Lung (tissue), 12 donors: ENCODE measurements around the gene USP46. TPM values are rescaled to one million over a fixed set of nuclear protein-coding genes. Genes with fewer than 3 reads are reported as not detected.

ENCODE experiments used
- ATAC-seq: fragments of 200-7000 bp; cut with Tn5 transposase; one replicate; pipeline ENCODE4 v1.9.1; 2020; ENCODE audit warnings: moderate number of reproducible peaks; ENCODE audit not compliant: insufficient read depth, low FRiP score
- DNase-seq, 3 donors: peaks; one replicate each; pipeline ENCODE4 v3.0.0-alpha.2; 2013 to 2017
- H3K27ac ChIP-seq, 2 donors: one replicate each; pipeline ENCODE4 v1.5.1; 2013; ENCODE audit warnings: mild to moderate bottlenecking in 2 of 2, moderate library complexity in 2 of 2, control low read depth in 1 of 2, inconsistent platforms in 1 of 2, low read depth in 1 of 2, low read length in 1 of 2
- H3K27me3 ChIP-seq, 3 donors: one replicate each; pipeline ENCODE4 v1.5.1; 2013; ENCODE audit warnings: low read length in 2 of 3; ENCODE audit not compliant: control insufficient read depth in 3 of 3, insufficient read depth in 3 of 3
- H3K36me3 ChIP-seq, 4 donors: one replicate each; pipeline ENCODE4 v1.5.1; 2013; ENCODE audit warnings: low read length in 4 of 4, mild to moderate bottlenecking in 1 of 4, moderate library complexity in 1 of 4; ENCODE audit not compliant: control insufficient read depth in 4 of 4, insufficient read depth in 4 of 4
- H3K4me1 ChIP-seq, 5 donors: one replicate each; pipeline ENCODE4 v1.5.1; 2013; ENCODE audit warnings: low read length in 5 of 5, mild to moderate bottlenecking in 2 of 5, moderate library complexity in 1 of 5; ENCODE audit not compliant: control insufficient read depth in 5 of 5, insufficient read depth in 5 of 5
- H3K4me3 ChIP-seq: one replicate; pipeline ENCODE4 v1.5.1; 2013; ENCODE audit warnings: mild to moderate bottlenecking, control low read depth, moderate library complexity
- H3K9ac ChIP-seq, 2 donors: one replicate each; pipeline ENCODE4 v1.5.1; 2013; ENCODE audit warnings: low read length in 2 of 2, control low read depth in 1 of 2; ENCODE audit not compliant: insufficient read depth in 1 of 2
- H3K9me3 ChIP-seq, 4 donors: one replicate each; pipeline ENCODE4 v1.5.1; 2013; ENCODE audit warnings: low read length in 3 of 4, mild to moderate bottlenecking in 1 of 4, moderate library complexity in 1 of 4; ENCODE audit not compliant: control insufficient read depth in 4 of 4, insufficient read depth in 3 of 4
- CTCF ChIP-seq: IDR thresholded peaks from 2 replicates; pipeline ENCODE4 v1.5.1; 2012; ENCODE audit warnings: mild to moderate bottlenecking; ENCODE audit errors: control extremely low read depth, extremely low read depth
- WGBS, 2 donors: extraction: QIAGEN DNeasy Blood & Tissue Kit; methylation state at CpG; one replicate each; pipeline ENCODE4 v1.1.7; 2013; 5-methylcytosine and 5-hydroxymethylcytosine counted together
- polyA plus RNA-seq, 2 donors: library from polyadenylated mRNA; stranded (reverse); fragments of 200-250 nt; gene quantifications; one replicate each; pipeline ENCODE4 v1.2.1, GENCODE V29; 2013
- total RNA-seq, 2 donors: library from RNA; depleted of rRNA in 1 of 2; stranded (reverse); fragments of >200 nt in 1 of 2; gene quantifications; one replicate each; pipeline ENCODE4 v1.2.1, GENCODE V29; 2014 to 2021
- donor health status: control.
- donor health status: control.
- donor health status: Bipolar disorder and iron deficiency.
- donor health status: healthy.
- donor health status: DM: yes; HTN: yes; CAD: no.

The USP46 gene
- total and polyA plus RNA-seq, 4 donors, result 2.3 to 30.8 (median 8.8) TPM

DNA sequence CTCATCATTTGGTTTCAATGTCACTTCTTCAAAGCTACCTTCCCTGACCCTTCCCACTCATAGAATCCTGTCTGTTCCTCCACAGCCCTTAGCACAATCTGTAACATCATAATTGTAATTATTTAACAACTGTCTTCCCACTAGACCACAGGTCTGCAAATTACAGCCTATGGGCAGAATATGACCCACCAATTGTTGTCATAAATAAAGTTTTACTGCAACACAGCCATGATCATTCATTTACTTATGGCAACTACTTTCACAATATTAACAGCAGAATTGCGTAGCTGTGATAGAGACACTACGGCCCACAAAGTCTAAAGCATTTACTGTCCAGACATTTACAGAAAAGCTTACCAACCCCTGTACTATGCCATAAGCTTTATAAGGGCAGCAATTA, 15.9 kb downstream of the USP46 start:
- 82 to 87% methylated on average over 2 of the region's 2 CpGs for WGBS, 2 donors
- Histone ChIP-seq H3K27me3 (no peaks in the 10 kb centered on the region), H3K27ac (no peak overlapping the region), H3K4me3 (no peak overlapping the region), H3K36me3 (no peaks in the 10 kb centered on the region), H3K9ac (no peak overlapping the region), H3K9me3 (no peaks in the 10 kb centered on the region), H3K4me1 (peaks cover 3 to 40% (median 25%) of the 10 kb centered on the region in 5 donors)
- ATAC-seq, result no peak
- no peak for TF ChIP-seq CTCF
- no peak for DNase-seq

DNA sequence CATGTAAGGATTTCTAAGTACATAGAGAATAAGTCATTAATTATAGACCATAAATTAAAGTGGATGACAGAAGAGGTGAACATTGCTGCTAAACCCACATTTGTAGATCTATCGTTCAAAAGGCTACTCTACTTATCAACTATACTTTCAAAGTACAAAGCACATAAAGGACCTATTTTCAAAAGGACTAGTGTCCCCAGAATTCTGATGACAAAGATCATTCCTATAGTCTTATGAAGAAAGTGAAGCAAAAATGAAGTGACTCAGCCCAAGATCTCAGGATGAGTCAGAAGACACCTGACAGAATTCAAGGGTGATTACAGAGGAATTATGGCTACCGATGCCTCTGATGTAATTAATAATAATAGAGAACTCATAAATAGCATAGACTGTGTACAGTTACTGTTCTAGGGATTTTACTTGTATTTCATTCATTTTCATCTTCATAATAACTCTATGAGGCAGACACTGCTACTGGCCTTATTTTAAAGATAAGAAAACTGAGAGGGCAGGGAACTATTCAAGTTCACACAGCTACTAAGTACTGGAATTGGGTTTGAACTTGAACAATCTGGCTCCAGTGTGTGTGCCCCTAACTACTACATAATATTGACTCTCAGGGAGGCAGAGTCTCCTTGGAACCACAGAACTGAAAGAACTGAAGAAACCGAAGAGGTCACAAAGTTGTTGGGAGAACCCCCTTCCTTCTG, 17.1 kb downstream of the USP46 start:
- no peak overlapping the region for H3K4me3 ChIP-seq
- H3K9me3 ChIP-seq, result no peaks in the 10 kb centered on the region
- no peaks in the 10 kb centered on the region for H3K27me3 ChIP-seq
- H3K27ac ChIP-seq, result peak overlapping the region in 1 of 2 donors; percentile 72
- no peak for TF ChIP-seq CTCF
- H3K36me3 ChIP-seq, result no peaks in the 10 kb centered on the region
- 73 to 90% methylated on average over 3 of the region's 3 CpGs for WGBS, 2 donors
- ATAC-seq, result no peak
- H3K9ac ChIP-seq, result peak overlapping the region in 1 of 2 donors; percentile 24
- H3K4me1 ChIP-seq, result peaks cover 3 to 33% (median 25%) of the 10 kb centered on the region in 5 donors
- no peak for DNase-seq

DNA sequence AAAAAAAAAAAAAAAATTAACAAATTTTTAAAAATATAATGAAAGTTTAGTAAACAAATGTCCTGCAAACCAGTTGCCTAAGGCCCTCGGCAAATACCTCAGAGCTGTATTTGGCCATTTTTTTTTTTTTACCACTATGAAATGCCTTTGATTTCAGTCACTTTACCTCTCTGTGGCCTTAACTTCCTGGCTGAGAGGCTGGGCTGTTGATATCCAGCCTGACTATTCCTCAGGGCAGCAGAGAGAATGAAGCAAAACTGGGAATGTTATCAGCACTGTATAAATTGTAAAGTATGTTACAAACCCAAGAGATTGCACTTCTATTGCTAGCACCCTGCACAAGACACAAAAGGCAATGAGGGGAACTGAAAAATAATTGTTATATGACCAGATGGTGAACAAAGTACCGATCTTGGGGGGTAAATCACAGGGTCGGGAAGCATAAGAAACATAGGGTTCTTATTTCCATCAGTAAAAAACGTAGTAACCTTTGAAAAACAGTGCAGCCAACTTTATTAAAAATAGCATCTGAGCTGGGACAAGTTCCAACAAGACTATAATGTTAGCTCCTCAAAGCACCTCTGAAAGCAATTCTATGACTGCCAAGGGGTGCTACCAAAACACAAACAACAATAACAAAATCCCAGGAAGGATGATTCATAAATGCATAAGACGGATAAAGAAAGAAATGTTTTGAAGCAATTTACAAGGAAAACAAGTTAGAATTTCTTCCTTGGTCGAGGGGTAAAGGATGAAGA, 18.1 kb downstream of the USP46 start:
- 55 to 70% methylated on average over 6 of the region's 6 CpGs for WGBS, 2 donors
- Histone ChIP-seq H3K27ac (peak overlapping the region in 1 of 2 donors; percentile 72), H3K27me3 (no peaks in the 10 kb centered on the region), H3K36me3 (no peaks in the 10 kb centered on the region), H3K9me3 (no peaks in the 10 kb centered on the region), H3K4me1 (peaks cover 3 to 33% (median 25%) of the 10 kb centered on the region in 5 donors), H3K4me3 (no peak overlapping the region), H3K9ac (no peak overlapping the region)
- TF ChIP-seq CTCF, result no peak
- peak in 2 of 3 donors; percentile 17 to 36 for DNase-seq
- no peak for ATAC-seq
